ENCODE data around the gene EIF2B1.

GRCh38 chr12:123659996-123660727 lies 26.7 kb upstream of the EIF2B1 start:
- TF ChIP-seq, protein P1, sequence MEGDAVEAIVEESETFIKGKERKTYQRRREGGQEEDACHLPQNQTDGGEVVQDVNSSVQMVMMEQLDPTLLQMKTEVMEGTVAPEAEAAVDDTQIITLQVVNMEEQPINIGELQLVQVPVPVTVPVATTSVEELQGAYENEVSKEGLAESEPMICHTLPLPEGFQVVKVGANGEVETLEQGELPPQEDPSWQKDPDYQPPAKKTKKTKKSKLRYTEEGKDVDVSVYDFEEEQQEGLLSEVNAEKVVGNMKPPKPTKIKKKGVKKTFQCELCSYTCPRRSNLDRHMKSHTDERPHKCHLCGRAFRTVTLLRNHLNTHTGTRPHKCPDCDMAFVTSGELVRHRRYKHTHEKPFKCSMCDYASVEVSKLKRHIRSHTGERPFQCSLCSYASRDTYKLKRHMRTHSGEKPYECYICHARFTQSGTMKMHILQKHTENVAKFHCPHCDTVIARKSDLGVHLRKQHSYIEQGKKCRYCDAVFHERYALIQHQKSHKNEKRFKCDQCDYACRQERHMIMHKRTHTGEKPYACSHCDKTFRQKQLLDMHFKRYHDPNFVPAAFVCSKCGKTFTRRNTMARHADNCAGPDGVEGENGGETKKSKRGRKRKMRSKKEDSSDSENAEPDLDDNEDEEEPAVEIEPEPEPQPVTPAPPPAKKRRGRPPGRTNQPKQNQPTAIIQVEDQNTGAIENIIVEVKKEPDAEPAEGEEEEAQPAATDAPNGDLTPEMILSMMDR (IDR thresholded peaks at IDR 0.05 in 2 of 3, conservative IDR thresholded peaks at IDR 0.05 in 1 of 3; ENCODE audit: insufficient read depth in 2 of 3, low read depth in 1 of 3, low read length in 3 of 3): no peak
- TF ChIP-seq HIVEP1 (CRISPR knock-in tag; IDR thresholded peaks at IDR 0.05): no peak
